Panc1 (cell line): ENCODE measurements around the gene DDX53.

Experiments
- CTCF ChIP-seq: fragments of 450-650 bp; IDR thresholded peaks from 2 replicates; pipeline ENCODE4 v1.5.1; 2017; ENCODE audit warnings: mild to moderate bottlenecking
- SIN3A ChIP-seq: IDR thresholded peaks from 2 replicates; pipeline ENCODE4 v1.6.1; 2012; ENCODE audit warnings: low read depth, mild to moderate bottlenecking, low read length, moderate library complexity, borderline replicate concordance; ENCODE audit not compliant: insufficient read depth

- TF ChIP-seq CTCF, result no peak
- no peak for TF ChIP-seq SIN3A
Measured at GRCh38 chrX:23013366-23013765, 13.6 kb downstream of the DDX53 start.
